Bone marrow (tissue), 2 donors: Measurements from ENCODE around the gene ATP1A2.

Source experiments
- DNase-seq, 2 donors: peaks; one replicate each; lab custom pipeline; 2025; lab: John Stamatoyannopoulos, UW

The ATP1A2 gene

DNA sequence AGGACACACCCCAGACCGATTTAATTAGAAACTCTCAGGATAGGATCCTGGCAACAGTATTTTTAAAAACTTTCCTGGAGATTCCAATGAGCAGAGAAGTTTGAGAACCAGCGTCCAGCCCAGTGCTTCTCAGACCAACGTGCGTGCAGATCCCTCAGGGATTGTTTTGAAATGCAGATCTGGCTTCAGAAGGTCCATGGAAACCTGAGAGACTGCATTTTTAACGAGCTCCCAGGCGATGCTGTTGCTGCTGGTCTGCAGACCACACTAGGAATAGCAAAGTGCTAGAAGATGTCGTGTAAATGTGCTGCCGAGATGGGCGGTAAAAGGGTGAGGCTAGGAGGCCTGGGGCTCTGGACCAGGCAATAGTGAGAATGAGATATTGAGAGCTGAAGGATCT is 56.4 kb downstream of the ATP1A2 start:
- no peak for DNase-seq

DNA sequence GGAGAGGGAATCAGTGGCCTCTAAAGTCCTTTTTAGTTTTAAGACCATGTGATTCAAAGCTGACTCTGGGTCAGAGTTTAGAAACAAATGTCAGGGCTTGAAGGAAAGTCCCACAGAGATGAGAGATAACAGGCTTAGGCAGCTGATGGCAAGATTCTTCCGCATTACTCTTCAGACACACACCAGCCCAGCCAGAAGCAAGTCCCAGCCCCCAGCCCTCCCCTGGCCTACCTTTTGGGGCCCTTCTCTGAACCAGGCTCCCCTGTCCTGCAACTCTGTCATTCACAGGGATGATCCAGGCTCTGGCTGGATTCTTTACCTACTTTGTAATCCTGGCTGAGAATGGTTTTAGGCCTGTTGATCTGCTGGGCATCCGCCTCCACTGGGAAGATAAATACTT is 61.7 kb downstream of the ATP1A2 start:
- DNase-seq = no peak

DNA sequence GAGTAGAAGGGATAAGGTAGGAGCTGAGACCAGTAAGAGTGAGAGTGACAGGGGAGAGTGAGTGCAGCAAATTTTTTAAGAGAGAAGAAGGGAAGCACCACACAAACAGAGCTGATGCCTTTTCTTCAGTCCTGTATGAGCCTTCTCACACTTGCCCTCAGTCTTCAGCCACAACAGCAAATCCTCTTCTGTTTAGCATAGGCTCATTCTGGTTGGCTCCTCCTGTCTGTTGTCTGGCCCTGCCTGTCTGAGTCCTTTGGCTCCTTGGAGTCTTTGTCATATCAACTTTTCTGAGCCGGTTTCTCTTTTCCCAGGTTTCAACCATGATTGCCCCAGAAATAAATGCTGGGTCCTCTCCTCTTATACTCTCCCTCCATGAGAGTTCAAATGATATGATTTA is 62.1 kb downstream of the ATP1A2 start:
- no peak for DNase-seq

DNA sequence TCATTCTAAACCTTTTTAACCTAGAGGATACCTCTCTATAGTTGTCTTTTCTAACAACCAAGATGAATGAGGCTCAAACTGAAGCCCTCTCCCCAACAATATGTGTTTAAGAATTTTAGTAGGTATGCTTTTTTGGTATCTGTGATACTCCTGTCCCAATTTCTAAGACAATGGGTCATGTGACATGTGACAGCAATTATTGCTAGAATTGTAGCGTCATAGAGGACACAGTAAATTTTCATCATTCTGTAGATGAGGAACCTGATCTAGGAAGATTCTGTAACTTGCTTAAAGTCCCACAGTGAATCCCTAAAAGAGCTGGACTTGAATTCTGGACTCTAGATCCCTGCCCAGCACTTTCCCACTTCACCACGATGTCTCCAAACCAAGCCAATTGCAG is 63.2 kb downstream of the ATP1A2 start:
- DNase-seq = no peak

DNA sequence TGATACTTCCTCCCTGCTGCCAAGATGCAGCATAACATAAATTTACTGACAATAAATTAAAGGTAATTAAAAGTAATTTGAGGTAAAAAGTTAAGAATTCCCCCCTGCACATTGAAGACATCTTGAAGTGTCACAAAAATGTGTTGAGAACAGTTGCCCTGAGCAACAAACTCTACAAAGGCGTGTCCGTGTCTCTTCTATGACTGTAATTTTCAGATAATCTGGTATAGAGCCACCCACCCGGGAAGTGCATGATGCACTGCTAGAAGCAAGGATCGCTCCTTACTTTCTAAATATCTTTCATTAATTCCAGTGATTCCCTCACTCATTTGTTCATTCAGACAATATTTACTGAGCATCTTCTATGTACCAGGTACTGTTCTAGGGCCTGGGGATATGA is 63.8 kb downstream of the ATP1A2 start:
- no peak for DNase-seq

DNA sequence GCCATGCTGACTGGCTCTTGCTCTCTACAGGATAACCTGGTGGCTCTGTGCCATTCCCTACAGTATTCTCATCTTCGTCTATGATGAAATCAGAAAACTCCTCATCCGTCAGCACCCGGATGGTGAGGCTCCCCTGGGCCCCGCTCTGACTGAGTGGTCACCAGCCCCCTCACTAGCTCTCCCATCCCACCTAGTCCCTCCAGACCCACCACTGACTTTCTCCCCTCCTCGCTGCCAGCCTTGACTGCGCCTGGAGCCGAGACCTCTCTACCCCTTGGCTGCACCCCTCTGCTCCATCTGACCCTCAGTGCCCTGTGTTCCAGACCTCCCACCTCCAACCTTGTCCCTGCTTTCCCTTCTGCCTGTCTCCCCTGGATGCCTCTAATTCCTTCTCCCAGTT is 70.7 kb downstream of the ATP1A2 start:
- DNase-seq = no peak

DNA sequence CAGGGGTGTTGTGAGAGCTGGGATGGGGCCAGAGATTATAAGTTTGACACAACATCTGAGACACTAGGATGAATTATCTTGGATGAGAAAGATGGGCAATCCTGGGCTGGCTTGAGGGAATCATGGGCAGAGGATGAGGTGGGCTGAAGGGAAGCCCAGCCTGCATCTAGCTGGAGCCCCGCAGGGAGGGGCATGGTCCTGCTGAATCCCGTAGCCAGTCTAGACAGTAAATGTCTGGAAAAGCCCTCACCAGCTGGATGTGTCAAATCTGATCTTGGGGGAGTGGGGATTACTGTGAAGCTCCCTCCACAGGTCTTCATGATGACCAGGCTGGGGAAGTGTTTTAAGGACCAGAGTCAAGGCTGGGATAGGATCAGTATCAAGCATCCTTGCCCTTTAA is 71.2 kb downstream of the ATP1A2 start:
- DNase-seq = no peak

DNA sequence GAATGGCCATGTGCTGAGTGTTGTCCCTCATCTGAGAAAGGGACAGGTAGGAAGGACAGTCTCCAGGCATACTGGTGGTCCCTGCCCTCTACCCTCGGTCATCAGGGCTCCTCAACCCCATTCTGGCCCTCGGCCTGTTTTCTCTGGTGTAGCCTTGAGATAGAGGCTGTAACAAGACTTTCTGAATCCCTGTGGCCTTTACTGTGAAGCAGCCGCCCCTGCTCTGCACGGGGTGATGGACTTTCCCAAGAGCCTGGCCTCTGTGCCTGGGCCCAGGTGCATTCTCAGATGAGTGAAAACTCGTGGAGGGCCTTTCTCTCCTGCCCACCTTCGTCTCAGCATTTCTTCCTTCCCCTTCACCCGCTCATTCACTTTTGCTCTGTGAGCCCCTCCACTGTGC is 71.8 kb downstream of the ATP1A2 start:
- DNase-seq = no peak

DNA sequence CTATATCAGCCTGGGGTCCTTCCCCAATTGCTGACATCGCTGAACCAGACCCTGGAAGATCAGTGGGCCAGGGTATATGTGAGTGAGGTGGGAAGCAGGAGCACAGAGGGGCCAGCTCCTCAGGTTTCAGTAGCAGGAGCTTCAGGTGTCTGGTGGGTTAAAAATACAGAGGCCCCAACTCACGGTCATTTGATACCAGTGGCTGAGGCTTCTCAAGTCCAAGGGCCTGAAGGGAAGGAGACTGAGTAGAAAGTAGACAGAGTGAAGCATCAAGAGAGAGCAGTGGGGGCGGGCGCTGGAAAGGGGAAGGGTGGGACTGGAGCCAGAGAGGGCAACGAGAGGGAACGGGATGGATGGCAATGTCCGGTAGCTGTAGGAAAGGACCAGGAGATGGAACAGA is 72.8 kb downstream of the ATP1A2 start:
- no peak for DNase-seq

DNA sequence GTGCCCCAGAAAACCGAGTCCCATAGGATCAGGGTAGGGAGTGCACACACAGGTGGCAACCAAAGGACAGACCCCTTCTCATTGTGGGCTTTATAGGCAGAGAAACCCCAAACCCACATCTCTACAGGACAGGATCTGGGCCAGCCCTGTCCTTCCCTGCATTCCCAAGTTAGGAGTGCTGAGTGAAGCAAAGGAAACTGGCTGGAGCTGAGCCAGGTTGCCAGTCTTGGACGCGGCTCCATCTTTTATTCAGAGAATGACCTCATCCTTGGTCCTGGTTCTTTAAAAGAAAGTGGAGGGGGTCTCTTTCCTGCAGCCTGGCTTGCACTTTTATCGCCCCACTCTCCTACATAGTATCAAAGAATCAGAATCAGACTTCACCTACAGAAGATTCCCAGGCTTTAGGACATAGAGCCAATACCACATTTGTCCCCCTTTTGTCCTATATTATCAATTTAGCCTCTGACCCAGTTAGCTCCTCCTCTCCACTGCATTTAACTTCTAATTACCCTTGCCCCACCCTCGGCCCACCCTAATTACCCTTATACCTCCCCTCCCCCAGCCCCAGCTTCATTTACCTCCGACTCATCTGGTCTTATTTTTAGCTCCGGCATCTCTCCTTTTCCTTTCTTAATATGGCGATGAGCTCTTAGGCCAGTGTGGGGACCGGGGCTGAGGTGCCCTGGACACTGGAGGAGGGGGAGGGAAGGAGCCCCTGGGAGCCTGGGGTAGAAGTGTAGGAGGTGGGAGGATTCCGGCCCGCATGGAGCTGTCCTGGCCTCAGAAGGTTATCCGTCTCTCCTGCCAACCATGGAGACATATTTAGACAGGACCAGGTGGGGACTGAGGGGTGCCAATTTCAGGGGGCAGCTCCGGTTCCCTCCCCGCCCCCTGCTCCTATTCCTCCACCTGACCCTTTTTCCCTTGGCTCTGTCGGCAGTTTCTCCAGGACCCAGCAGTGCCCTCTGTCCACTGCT is 74.4 kb downstream of the ATP1A2 start, which contains the start of gene CASQ1:
CASQ1 (plus strand) TSS at position 927 of the 977 bp plus-strand sequence. CDS start 177 bp downstream, outside the sequence.
- DNase-seq = no peak

DNA sequence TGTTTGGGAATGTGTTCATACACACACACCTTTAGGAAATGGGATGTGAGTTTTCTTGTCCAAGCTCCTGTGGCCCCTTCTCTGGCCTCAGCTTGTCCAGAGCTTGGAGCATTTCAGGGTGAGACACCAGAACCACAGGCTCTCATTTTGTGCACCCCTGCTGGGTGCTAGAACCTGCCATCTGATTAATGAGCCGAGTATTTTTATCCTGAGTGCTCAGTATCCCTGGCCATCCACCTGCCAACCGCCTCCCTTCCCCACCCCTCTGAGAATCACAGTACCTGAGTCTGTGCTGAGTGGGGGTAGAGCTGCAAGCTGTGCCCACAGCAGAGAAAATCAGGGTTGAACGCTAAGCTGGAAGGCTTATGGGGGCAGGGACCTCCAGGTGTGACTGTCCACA is 76.2 kb downstream of the ATP1A2 start:
- DNase-seq = no peak

DNA sequence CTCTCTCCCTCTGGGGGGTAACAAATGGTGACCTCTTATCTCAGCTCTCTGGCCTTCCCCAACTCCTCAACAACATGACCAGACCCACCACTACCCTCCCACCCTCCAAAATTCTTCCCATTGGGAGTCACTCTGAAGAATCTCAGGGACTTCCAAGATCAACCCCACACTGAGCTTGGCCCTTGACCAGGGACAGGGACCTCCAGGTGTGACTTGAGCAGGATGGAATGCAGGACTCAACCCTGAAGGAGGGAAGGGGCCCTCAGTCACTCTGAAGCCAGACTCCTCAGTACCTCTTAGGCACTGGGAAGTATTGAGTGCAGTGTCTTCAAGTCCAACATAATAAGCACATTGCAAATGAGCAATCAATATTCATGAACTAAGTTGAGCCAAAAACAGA is 76.7 kb downstream of the ATP1A2 start:
- no peak for DNase-seq
